ENCODE measurements around the gene PHF21A. TPM values are rescaled to one million over a fixed set of nuclear protein-coding genes. Genes with fewer than 3 reads are reported as not detected.

PHF21A gene
- total RNA-seq, 4 donors from 2014 or later: 28.5 to 53.9 (median 42.2) TPM

GRCh38 chr11:45927684-45928413 is 193.4 kb downstream of the PHF21A start:
- peaks cover 0 to 6% (median 2%) of the 10 kb centered on the region in 3 donors for H3K4me1 ChIP-seq
- no peak overlapping the region for H3K27ac ChIP-seq
- no peaks in the 10 kb centered on the region for H3K9me3 ChIP-seq
- no peak for ATAC-seq
- TF ChIP-seq POLR2A (IDR thresholded peaks at IDR 0.05): no peak
- TF ChIP-seq POLR2AphosphoS5 (IDR thresholded peaks at IDR 0.05): no peak
- no peak for TF ChIP-seq EP300 (IDR thresholded peaks at IDR 0.05)
- TF ChIP-seq CTCF (IDR thresholded peaks at IDR 0.05): no peak
- 90 to 100% methylated on average over 1 to 6 of the region's 27 CpGs for WGBS, 2 donors (ENCODE audit: low coverage in 1 of 2)
- H3K27me3 ChIP-seq: peaks cover 43% of the 10 kb centered on the region
- H3K4me3 ChIP-seq: no peak overlapping the region
- peaks cover 0 to 26% of the 10 kb centered on the region in 2 donors for H3K36me3 ChIP-seq

GRCh38 chr11:45927332-45927683 is 193.9 kb downstream of the PHF21A start:
- Histone ChIP-seq H3K4me3 (no peak overlapping the region), H3K36me3 (peaks cover 0 to 20% of the 10 kb centered on the region in 2 donors), H3K9me3 (no peaks in the 10 kb centered on the region), H3K27ac (no peak overlapping the region), H3K4me1 (peaks cover 0 to 12% (median 8%) of the 10 kb centered on the region in 3 donors), H3K27me3 (peaks cover 48% of the 10 kb centered on the region)
- no peak for ATAC-seq
- TF ChIP-seq POLR2A (IDR thresholded peaks at IDR 0.05): no peak
- WGBS, 2 donors (ENCODE audit: low coverage in 1 of 2): 56% methylated on average over 4 of the region's 15 CpGs; no CpG with 5 or more reads in 1 of the 2 donors

GRCh38 chr11:45926536-45927331 is 194.5 kb downstream of the PHF21A start:
- Histone ChIP-seq H3K4me1 (peaks cover 0 to 18% (median 13%) of the 10 kb centered on the region in 3 donors), H3K4me3 (no peak overlapping the region), H3K9me3 (no peaks in the 10 kb centered on the region), H3K36me3 (peaks cover 0 to 14% of the 10 kb centered on the region in 2 donors), H3K27ac (no peak overlapping the region), H3K27me3 (peaks cover 54% of the 10 kb centered on the region)
- TF ChIP-seq CTCF (IDR thresholded peaks at IDR 0.05) (no peak), EP300 (IDR thresholded peaks at IDR 0.05) (no peak), POLR2A (IDR thresholded peaks at IDR 0.05) (no peak), POLR2AphosphoS5 (IDR thresholded peaks at IDR 0.05) (no peak)
- ATAC-seq: no peak
- WGBS, 2 donors (ENCODE audit: low coverage in 1 of 2): no CpG with 5 or more reads among the region's 12 CpGs

GRCh38 chr11:45926001-45926401 is 195.3 kb downstream of the PHF21A start:
- Histone ChIP-seq H3K4me3 (no peak overlapping the region), H3K27me3 (peaks cover 61% of the 10 kb centered on the region), H3K36me3 (peaks cover 0 to 7% of the 10 kb centered on the region in 2 donors), H3K4me1 (peaks cover 0 to 19% (median 13%) of the 10 kb centered on the region in 3 donors), H3K9me3 (no peaks in the 10 kb centered on the region), H3K27ac (no peak overlapping the region)
- WGBS, 2 donors (ENCODE audit: low coverage in 1 of 2): 40 to 90% methylated on average over 1 to 5 of the region's 12 CpGs
- no peak for ATAC-seq
- TF ChIP-seq CTCF (IDR thresholded peaks at IDR 0.05) (no peak), POLR2AphosphoS5 (IDR thresholded peaks at IDR 0.05) (no peak), POLR2A (IDR thresholded peaks at IDR 0.05) (no peak), EP300 (IDR thresholded peaks at IDR 0.05) (no peak)

GRCh38 chr11:45925550-45925949 is 195.7 kb downstream of the PHF21A start:
- peaks cover 62% of the 10 kb centered on the region for H3K27me3 ChIP-seq
- no peak for ATAC-seq
- TF ChIP-seq CTCF (IDR thresholded peaks at IDR 0.05): no peak
- TF ChIP-seq POLR2AphosphoS5 (IDR thresholded peaks at IDR 0.05): no peak
- no peak for TF ChIP-seq EP300 (IDR thresholded peaks at IDR 0.05)
- TF ChIP-seq POLR2A (IDR thresholded peaks at IDR 0.05): no peak
- no peaks in the 10 kb centered on the region for H3K9me3 ChIP-seq
- H3K4me3 ChIP-seq: no peak overlapping the region
- peaks cover 0 to 3% of the 10 kb centered on the region in 2 donors for H3K36me3 ChIP-seq
- peaks cover 0 to 19% (median 13%) of the 10 kb centered on the region in 3 donors for H3K4me1 ChIP-seq
- no peak overlapping the region for H3K27ac ChIP-seq
- WGBS, 2 donors (ENCODE audit: low coverage in 1 of 2): 83 to 88% methylated on average over 3 of the region's 3 CpGs

Data from gastroesophageal sphincter (tissue), 4 donors.